ENCODE data around the gene CAPN10.

Gene CAPN10

GRCh38 chr2:240590681-240591111 lies 4.2 kb downstream of the CAPN10 start:
- TF ChIP-seq GABPA (IDR thresholded peaks at IDR 0.05; ENCODE audit: low read depth) (no peak), CTCF (IDR thresholded peaks at IDR 0.05; ENCODE audit: insufficient read depth, low read length) (no peak), REST (IDR thresholded peaks at IDR 0.05; ENCODE audit: insufficient replicate concordance, low read depth) (no peak)
- no peak overlapping the region for H3K4me3 ChIP-seq (replicated peaks; ENCODE audit: insufficient read depth, low read length)
- no peak overlapping the region for H3K27ac ChIP-seq (replicated peaks)
- no peaks in the 10 kb centered on the region for H3K27me3 ChIP-seq (ENCODE audit: insufficient read depth, poor library complexity, severe bottlenecking)
- DNase-seq (ENCODE audit: low read depth in 1 of 2, low spot score in 1 of 2), result no peak

GRCh38 chr2:240591226-240591625 lies 4.7 kb downstream of the CAPN10 start:
- no peak for DNase-seq (ENCODE audit: low read depth in 1 of 2, low spot score in 1 of 2)
- Histone ChIP-seq H3K27me3 (ENCODE audit: insufficient read depth, poor library complexity, severe bottlenecking) (no peaks in the 10 kb centered on the region), H3K4me3 (replicated peaks; ENCODE audit: insufficient read depth, low read length) (no peak overlapping the region), H3K27ac (replicated peaks) (no peak overlapping the region)
- TF ChIP-seq POLR2AphosphoS5 (IDR thresholded peaks at IDR 0.05; ENCODE audit: low read depth) (no peak), GABPA (IDR thresholded peaks at IDR 0.05; ENCODE audit: low read depth) (no peak), REST (IDR thresholded peaks at IDR 0.05; ENCODE audit: insufficient replicate concordance, low read depth) (no peak), CTCF (IDR thresholded peaks at IDR 0.05; ENCODE audit: insufficient read depth, low read length) (no peak), SPI1 (IDR thresholded peaks at IDR 0.05; ENCODE audit: borderline replicate concordance, low read depth) (no peak)

GRCh38 chr2:240591784-240592183 lies 5.2 kb downstream of the CAPN10 start:
- no peak for DNase-seq (ENCODE audit: low read depth in 1 of 2, low spot score in 1 of 2)
- TF ChIP-seq GABPA (IDR thresholded peaks at IDR 0.05; ENCODE audit: low read depth), result no peak
- TF ChIP-seq SPI1 (IDR thresholded peaks at IDR 0.05; ENCODE audit: borderline replicate concordance, low read depth), result no peak
- TF ChIP-seq CTCF (IDR thresholded peaks at IDR 0.05; ENCODE audit: insufficient read depth, low read length), result no peak
- no peak for TF ChIP-seq REST (IDR thresholded peaks at IDR 0.05; ENCODE audit: insufficient replicate concordance, low read depth)
- TF ChIP-seq POLR2AphosphoS5 (IDR thresholded peaks at IDR 0.05; ENCODE audit: low read depth), result no peak
- H3K4me3 ChIP-seq (replicated peaks; ENCODE audit: insufficient read depth, low read length), result no peak overlapping the region
- H3K27ac ChIP-seq (replicated peaks), result no peak overlapping the region
- no peaks in the 10 kb centered on the region for H3K27me3 ChIP-seq (ENCODE audit: insufficient read depth, poor library complexity, severe bottlenecking)

All from HL-60 (cell line).